Measurements from ENCODE around the gene TUT7. TPM values are rescaled to one million over a fixed set of nuclear protein-coding genes. Genes with fewer than 3 reads are reported as not detected.

TUT7 gene
- total RNA-seq, result 56.5 and 59.0 TPM in 2 replicates

GRCh38 chr9:86354011-86354817 is at the start of gene TUT7:
Gene TUT7 (minus strand): TSS chr9:86354410. CDS start chr9:86353199, 1,211 bp downstream.

GRCh38 chr9:86282077-86282978 is 71.9 kb downstream of the TUT7 start, which contains the start of gene ISCA1:
Gene ISCA1 (minus strand): TSS chr9:86282538. CDS start chr9:86282458, 80 bp downstream.

GRCh38 chr9:86259557-86259956 is 94.7 kb downstream of the TUT7 start, which contains the start of gene C9orf153:
Gene C9orf153 (minus strand): TSS chr9:86259657. CDS start chr9:86229603, 30,054 bp downstream.

Small RNA genes lying within 50 kb of the gene (small RNA-seq; reads per million reads assigned to genes)
- 0.10 reads per million for gene RN7SKP264 (ENCODE audit: low replicate concordance)

Other genes starting within 250 kb of the TUT7 start
- gene C9orf153, start 94.8 kb downstream of the TUT7 start, total RNA-seq, result under 0.01 and 0.14 TPM in 2 replicates
- 16.2 and 25.1 TPM in 2 replicates for gene ISCA1, start 71.9 kb downstream of the TUT7 start, total RNA-seq

Data from placental pericyte (primary cell).